ENCODE data around the gene VSIG2.

VSIG2 gene

DNA sequence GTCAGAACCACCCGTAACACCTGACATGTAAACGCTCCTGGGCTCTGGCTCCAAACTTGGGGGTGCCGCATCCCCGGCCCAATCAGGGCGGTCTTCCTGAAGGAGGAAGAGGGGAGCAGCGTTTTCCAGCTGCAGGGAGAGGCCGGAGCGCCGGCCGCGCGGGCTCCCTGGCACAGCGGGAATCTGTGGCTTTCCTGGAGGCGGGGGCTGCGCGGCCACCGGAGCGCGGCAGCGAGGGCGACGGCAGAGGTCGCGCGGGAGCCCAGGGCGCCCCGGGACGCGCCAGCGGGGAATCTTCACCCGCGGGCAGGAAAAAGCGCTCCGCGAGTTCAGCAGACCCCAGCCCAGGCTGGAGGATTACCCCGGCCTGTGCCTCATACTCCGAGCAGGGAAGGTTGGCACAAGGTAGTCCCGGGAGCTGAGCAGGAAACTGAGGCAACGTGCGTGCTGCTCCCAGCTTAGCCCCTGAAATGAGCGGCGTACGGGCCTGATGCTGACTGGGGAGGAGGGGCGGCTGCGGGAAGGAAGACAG is 10.6 kb upstream of the VSIG2 start:
- no peak for TF ChIP-seq ZNF174 (tag by site-specific recombination; IDR thresholded peaks at IDR 0.05)
- TF ChIP-seq SP2 (tag by site-specific recombination; IDR thresholded peaks at IDR 0.05): 0 out of 2 replicates have a peak, but pooled peaks have one; percentile 24
- peak; percentile 14; the same call in 1 of the 2 replicates for TF ChIP-seq PATZ1 (tag by site-specific recombination; IDR thresholded peaks at IDR 0.05)
- TF ChIP-seq ZSCAN5A (tag by site-specific recombination; IDR thresholded peaks at IDR 0.05): no peak
- 0 out of 2 replicates have a peak, but pooled peaks have one; percentile 10 for TF ChIP-seq SP7 (tag by site-specific recombination; IDR thresholded peaks at IDR 0.05)
- 0 out of 2 replicates have a peak, but pooled peaks have one; percentile 12 for TF ChIP-seq ZNF223 (tag by site-specific recombination; IDR thresholded peaks at IDR 0.05)
- TF ChIP-seq ZNF600 (tag by site-specific recombination; IDR thresholded peaks at IDR 0.05): peak; percentile 75; the same call in 1 of the 2 replicates
- TF ChIP-seq OSR2 (tag by site-specific recombination; IDR thresholded peaks at IDR 0.05): 0 out of 2 replicates have a peak, but pooled peaks have one; percentile 22
- no peak for TF ChIP-seq ZNF140 (tag by site-specific recombination; IDR thresholded peaks at IDR 0.05)
- no peak for TF ChIP-seq YY1 (tag by site-specific recombination; IDR thresholded peaks at IDR 0.05)
- peak; percentile 27; the same call in 1 of the 2 replicates for TF ChIP-seq ZIC2 (tag by site-specific recombination; IDR thresholded peaks at IDR 0.05)
- no peak for TF ChIP-seq ZNF362 (tag by site-specific recombination; IDR thresholded peaks at IDR 0.05)
- TF ChIP-seq ZNF701 (tag by site-specific recombination; IDR thresholded peaks at IDR 0.05): no peak
- no peak; the same call in 1 of the 2 replicates for TF ChIP-seq ZFHX2 (tag by site-specific recombination; conservative IDR thresholded peaks at IDR 0.05)
- TF ChIP-seq ZNF366 (tag by site-specific recombination; conservative IDR thresholded peaks at IDR 0.05): 0 out of 2 replicates have a peak, but pooled peaks have one; percentile 25
- no peak for TF ChIP-seq KLF7 (tag by site-specific recombination; IDR thresholded peaks at IDR 0.05; ENCODE audit: borderline replicate concordance)
- TF ChIP-seq IKZF3 (tag by site-specific recombination; IDR thresholded peaks at IDR 0.05): peak; percentile 68
- TF ChIP-seq ZBTB17 (tag by site-specific recombination; IDR thresholded peaks at IDR 0.05): peak; percentile 60; the same call in 1 of the 2 replicates
- TF ChIP-seq ZNF341 (tag by site-specific recombination; IDR thresholded peaks at IDR 0.05; ENCODE audit: low read depth): peak; percentile 28; the same call in 1 of the 2 replicates
- TF ChIP-seq ZNF548 (tag by site-specific recombination; IDR thresholded peaks at IDR 0.05): no peak
- no peak for TF ChIP-seq TCF7L2 (IDR thresholded peaks at IDR 0.05; ENCODE audit: borderline replicate concordance, low read depth, low read length)
- TF ChIP-seq ZNF175 (tag by site-specific recombination; IDR thresholded peaks at IDR 0.05): no peak
- peak; percentile 52; the same call in 1 of the 2 replicates for TF ChIP-seq ZBTB20 (tag by site-specific recombination; IDR thresholded peaks at IDR 0.05)
- no peak for TF ChIP-seq OVOL3 (tag by site-specific recombination; IDR thresholded peaks at IDR 0.05)
- peak; percentile 95 for TF ChIP-seq ZNF335 (tag by site-specific recombination; conservative IDR thresholded peaks at IDR 0.05)
- peak; percentile 13; the same call in 1 of the 2 replicates for TF ChIP-seq ZNF423 (tag by site-specific recombination; IDR thresholded peaks at IDR 0.05)
- TF ChIP-seq ZBTB26 (tag by site-specific recombination; optimal IDR thresholded peaks at IDR 0.05): peak; percentile 72
- no peak for TF ChIP-seq HOXA7 (CRISPR knock-in tag; IDR thresholded peaks at IDR 0.05; ENCODE audit: borderline replicate concordance)
- no peak for TF ChIP-seq ZFP69B (tag by site-specific recombination; IDR thresholded peaks at IDR 0.05)
- Histone ChIP-seq H3K27ac (ENCODE audit: extremely low read depth, low read depth, low read length) (no peak overlapping the region; the same call in 1 of the 2 replicates), H3K4me1 (ENCODE audit: control insufficient read depth, insufficient read depth, low read length) (no peaks in the 10 kb centered on the region), H3K9me3 (ENCODE audit: control insufficient read depth, insufficient read depth, low read depth, low read length) (no peaks in the 10 kb centered on the region), H3K4me3 (ENCODE audit: low read depth, low read length) (peak overlapping the region; percentile 57), H3K36me3 (ENCODE audit: control insufficient read depth in 2 of 2, insufficient read depth in 1 of 2, low read length in 2 of 2) (peaks cover 0 to 20% of the 10 kb centered on the region in 2 experiments; a peak in 1 of 3 replicates)
- POLR2A ChIA-PET: interaction anchor here (0.6 to 2.6 kb wide), 4 partner anchors 16 to 89 kb away, joined by 7 to 14 read pairs (median 12); partner anchors contain the start of genes MSANTD2, SIAE and SPA17
- CTCF ChIA-PET: interaction anchor here (0.6 to 4.3 kb wide), 22 partner anchors 9 to 1431 kb away, joined by 3 to 42 read pairs (median 4); no protein-coding TSS in a partner anchor
